SJCRH30 (cell line): ENCODE results near the gene EFCAB6. TPM values are rescaled to one million over a fixed set of nuclear protein-coding genes. Genes with fewer than 3 reads are reported as not detected.
A peak's percentile ranks its signal among the peaks of the same experiment; 100 is the strongest.

Experiments used
- DNase-seq, 2 experiments: peaks; one replicate each; pipeline ENCODE4 v3.0.0-alpha.2; 2015 to 2020
- H3K27ac ChIP-seq: fragments of 250-450 bp; sonication (Bioruptor Pico); 2 replicates; pipeline ENCODE4 v1.5.1; 2020; ENCODE audit warnings: mild to moderate bottlenecking, moderate library complexity
- H3K27me3 ChIP-seq: fragments of 250-450 bp; sonication (Bioruptor Pico); 2 replicates; pipeline ENCODE4 v1.5.1; 2020; ENCODE audit warnings: mild to moderate bottlenecking, moderate library complexity
- H3K36me3 ChIP-seq: fragments of 250-450 bp; sonication (Bioruptor Pico); 2 replicates; pipeline ENCODE4 v1.5.1; 2020; ENCODE audit warnings: mild to moderate bottlenecking, moderate library complexity
- H3K4me1 ChIP-seq: fragments of 250-450 bp; sonication (Bioruptor Pico); 2 replicates; pipeline ENCODE4 v1.5.1; 2020; ENCODE audit warnings: mild to moderate bottlenecking, moderate library complexity
- H3K4me3 ChIP-seq: fragments of 250-450 bp; sonication (Bioruptor Pico); 2 replicates; pipeline ENCODE4 v1.5.1; 2020; ENCODE audit warnings: mild to moderate bottlenecking, moderate library complexity
- H3K9me3 ChIP-seq: fragments of 250-450 bp; sonication (Bioruptor Pico); replicated peaks from 2 replicates; pipeline ENCODE4 v1.5.1; 2020; ENCODE audit warnings: mild to moderate bottlenecking, moderate library complexity
- total RNA-seq: library from RNA; depleted of rRNA; stranded (reverse); fragments of >200 nt; shearing (Covaris generic); gene quantifications from 2 replicates; pipeline ENCODE4 v1.2.3, GENCODE V29; 2014

Gene EFCAB6
- total RNA-seq, 1 experiment from 2014 or later = not detected

DNA sequence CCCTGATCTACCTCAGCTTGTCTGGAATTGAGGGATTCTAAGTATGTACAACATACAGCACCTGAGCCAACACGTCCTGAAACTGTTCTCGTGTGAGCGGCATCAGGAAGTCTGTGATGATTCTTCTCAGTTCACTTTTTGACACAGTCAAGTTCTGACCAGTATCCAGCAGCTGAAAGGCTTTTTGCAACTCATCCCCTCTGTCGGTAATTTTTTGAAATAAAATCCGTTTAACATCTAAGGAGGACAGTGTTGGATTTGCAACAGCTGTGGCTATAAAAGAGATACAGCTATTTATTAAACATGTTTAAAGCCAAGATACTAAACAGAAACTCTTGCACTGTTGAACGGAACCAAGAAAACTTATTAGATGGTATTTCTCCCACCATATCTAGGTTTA is 39.3 kb downstream of the EFCAB6 start:
- no peaks in the 10 kb centered on the region for H3K9me3 ChIP-seq
- H3K4me1 ChIP-seq = no peaks in the 10 kb centered on the region
- no peaks in the 10 kb centered on the region for H3K27me3 ChIP-seq
- H3K27ac ChIP-seq = no peak overlapping the region
- no peak overlapping the region for H3K4me3 ChIP-seq
- DNase-seq = no peak
- H3K36me3 ChIP-seq = no peaks in the 10 kb centered on the region

DNA sequence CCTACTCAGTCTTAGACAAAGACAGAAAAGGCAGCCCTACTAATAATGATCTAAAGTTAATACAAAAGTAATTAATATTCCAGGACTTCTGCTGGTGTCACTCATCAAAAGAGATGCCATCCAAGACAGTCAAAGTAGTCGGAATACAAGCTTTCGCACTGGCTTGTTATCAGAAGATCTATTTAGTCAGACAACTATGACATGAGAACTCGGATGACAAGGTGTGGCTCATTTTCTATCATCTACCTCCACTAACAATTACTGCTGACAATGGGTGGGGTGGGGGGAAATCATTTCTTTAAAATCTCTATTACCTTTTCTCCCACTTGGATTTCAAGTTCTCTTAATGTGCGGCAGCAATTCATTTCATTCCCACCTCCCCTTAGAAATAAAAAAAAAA is 56.7 kb downstream of the EFCAB6 start:
- no peaks in the 10 kb centered on the region for H3K9me3 ChIP-seq
- no peak for DNase-seq
- H3K36me3 ChIP-seq = no peaks in the 10 kb centered on the region
- H3K27ac ChIP-seq = no peak overlapping the region
- peaks cover 3% of the 10 kb centered on the region for H3K27me3 ChIP-seq
- H3K4me1 ChIP-seq = no peaks in the 10 kb centered on the region
- no peak overlapping the region for H3K4me3 ChIP-seq

DNA sequence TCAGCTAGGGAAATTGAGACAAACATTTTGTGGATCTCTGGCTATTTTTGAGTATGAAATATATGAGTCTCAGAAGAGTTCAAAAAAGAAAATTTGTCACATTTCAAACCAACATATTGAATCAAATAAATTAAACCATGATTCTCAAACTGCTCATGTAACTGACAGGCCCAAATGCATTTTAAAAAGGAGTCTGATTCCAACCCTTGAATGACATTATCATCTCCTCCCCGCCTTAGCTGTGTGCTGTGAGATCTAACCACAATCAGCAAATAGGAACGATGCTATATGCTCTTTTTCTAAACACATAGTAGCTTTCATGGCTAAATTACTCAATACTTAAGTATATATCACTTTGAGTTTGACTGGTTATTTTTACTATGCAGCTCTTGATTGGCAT is 57.1 kb downstream of the EFCAB6 start:
- Histone ChIP-seq H3K36me3 (no peaks in the 10 kb centered on the region), H3K4me3 (no peak overlapping the region), H3K4me1 (no peaks in the 10 kb centered on the region), H3K9me3 (no peaks in the 10 kb centered on the region), H3K27me3 (peaks cover 3% of the 10 kb centered on the region), H3K27ac (no peak overlapping the region)
- DNase-seq = no peak

DNA sequence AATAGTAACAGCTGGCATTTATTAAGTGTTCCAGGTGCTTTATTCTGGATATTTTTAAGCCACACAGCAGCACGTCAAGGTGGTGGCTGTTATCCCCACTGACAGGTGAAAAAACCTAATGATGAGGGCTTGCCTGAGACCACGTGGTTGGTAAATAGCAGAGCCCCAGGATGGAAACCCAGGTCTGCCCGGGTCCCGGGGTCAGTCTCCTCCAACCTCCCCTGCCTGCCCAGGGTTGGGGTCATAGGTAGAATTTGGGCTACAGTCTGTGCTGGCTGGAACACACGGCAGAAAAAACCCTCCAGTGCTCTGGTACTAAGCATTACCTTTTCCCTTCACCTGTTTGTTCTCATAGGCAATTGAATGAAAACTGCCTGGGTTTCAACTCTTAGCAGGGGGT is 57.9 kb downstream of the EFCAB6 start:
- H3K27ac ChIP-seq = no peak overlapping the region
- no peaks in the 10 kb centered on the region for H3K9me3 ChIP-seq
- H3K27me3 ChIP-seq = peaks cover 3% of the 10 kb centered on the region
- H3K4me1 ChIP-seq = no peaks in the 10 kb centered on the region
- DNase-seq = no peak
- H3K4me3 ChIP-seq = no peak overlapping the region
- no peaks in the 10 kb centered on the region for H3K36me3 ChIP-seq

DNA sequence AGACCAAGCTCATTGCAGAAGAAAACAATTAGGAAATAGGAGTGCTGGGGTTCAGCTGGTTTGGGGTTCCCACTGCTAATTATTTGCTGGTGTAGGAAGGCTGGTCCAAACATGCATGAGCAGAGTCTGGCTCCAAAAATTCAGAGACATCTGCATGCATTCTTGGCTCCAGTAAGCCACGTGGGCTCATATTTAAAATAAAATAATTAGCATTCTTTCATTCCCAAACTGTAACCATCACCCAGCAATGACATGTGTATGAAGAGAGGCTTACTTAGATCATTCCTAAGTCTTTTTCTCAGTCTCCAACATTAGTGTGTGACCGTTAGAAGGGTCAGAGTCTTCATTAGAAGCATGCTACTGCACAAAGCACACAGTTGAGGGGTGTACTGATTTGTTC is 58.4 kb downstream of the EFCAB6 start:
- DNase-seq = no peak
- H3K27me3 ChIP-seq = peaks cover 3% of the 10 kb centered on the region
- H3K4me1 ChIP-seq = no peaks in the 10 kb centered on the region
- H3K4me3 ChIP-seq = no peak overlapping the region
- no peak overlapping the region for H3K27ac ChIP-seq
- no peaks in the 10 kb centered on the region for H3K9me3 ChIP-seq
- no peaks in the 10 kb centered on the region for H3K36me3 ChIP-seq

DNA sequence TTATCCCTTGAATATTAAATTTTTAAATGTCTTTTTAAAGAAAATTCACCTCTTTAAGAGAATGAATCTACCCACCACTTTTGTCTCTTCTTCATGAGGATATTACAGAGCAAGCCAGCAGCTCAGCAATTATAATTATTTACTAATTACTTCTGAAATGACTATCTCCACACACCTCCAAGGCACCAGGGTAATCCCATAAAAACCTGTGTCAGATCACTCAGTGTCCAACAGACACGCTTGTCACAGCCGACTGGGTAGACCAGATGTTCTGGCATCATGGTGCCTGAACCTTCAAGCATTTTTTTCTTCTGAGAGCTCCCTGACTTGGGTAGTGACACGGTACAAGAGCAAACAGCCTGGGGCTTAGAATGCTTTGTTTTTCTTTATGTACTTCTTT is 61.4 kb downstream of the EFCAB6 start:
- no peaks in the 10 kb centered on the region; the same call in 1 of the 2 replicates for H3K27me3 ChIP-seq
- no peak for DNase-seq
- no peaks in the 10 kb centered on the region for H3K9me3 ChIP-seq
- H3K4me1 ChIP-seq = no peaks in the 10 kb centered on the region
- no peak overlapping the region for H3K4me3 ChIP-seq
- no peaks in the 10 kb centered on the region for H3K36me3 ChIP-seq
- no peak overlapping the region for H3K27ac ChIP-seq

DNA sequence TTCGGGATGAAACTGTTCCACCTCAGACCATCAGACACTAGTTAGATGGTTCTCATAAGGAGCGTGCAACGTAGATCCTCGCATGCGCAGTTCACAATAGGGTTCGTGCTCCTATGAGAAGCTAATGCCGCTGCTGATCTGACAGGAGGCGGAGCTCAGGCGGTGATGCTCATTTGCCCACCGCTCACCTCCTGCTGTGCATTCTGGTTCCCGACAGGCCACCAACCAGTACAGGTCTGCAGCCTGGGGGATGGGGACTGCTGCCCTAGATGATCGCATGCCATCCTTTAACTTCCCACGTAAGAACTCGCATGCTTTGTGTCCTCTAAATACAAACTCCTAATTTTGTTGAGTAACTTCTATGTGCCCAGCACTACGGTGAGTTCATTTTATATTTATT is 62.6 kb downstream of the EFCAB6 start:
- Histone ChIP-seq H3K27me3 (no peaks in the 10 kb centered on the region; the same call in 1 of the 2 replicates), H3K36me3 (no peaks in the 10 kb centered on the region), H3K4me3 (no peak overlapping the region), H3K9me3 (no peaks in the 10 kb centered on the region), H3K4me1 (no peaks in the 10 kb centered on the region), H3K27ac (no peak overlapping the region)
- no peak for DNase-seq

DNA sequence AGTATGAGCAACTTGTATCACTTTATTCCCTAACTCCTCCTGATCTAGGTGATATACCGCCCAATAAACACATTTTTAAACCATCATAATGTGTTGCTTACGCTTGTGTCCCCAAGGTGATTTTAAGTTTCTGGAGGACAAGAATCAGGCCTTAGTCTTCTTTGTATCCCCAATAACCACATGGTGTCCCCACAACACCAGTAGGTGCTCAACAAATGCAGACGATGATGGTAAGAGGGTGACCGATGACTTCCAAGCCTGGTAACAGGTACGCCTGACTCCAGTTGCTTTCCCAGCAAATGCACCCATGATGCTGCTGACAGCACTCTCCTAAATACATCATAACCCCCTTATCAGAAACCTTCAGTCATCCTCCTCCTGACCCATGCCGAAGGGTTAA is 64.2 kb downstream of the EFCAB6 start:
- Histone ChIP-seq H3K36me3 (no peaks in the 10 kb centered on the region), H3K9me3 (no peaks in the 10 kb centered on the region), H3K4me3 (no peak overlapping the region), H3K27ac (no peak overlapping the region), H3K4me1 (no peaks in the 10 kb centered on the region), H3K27me3 (no peaks in the 10 kb centered on the region; the same call in 1 of the 2 replicates)
- DNase-seq = no peak

DNA sequence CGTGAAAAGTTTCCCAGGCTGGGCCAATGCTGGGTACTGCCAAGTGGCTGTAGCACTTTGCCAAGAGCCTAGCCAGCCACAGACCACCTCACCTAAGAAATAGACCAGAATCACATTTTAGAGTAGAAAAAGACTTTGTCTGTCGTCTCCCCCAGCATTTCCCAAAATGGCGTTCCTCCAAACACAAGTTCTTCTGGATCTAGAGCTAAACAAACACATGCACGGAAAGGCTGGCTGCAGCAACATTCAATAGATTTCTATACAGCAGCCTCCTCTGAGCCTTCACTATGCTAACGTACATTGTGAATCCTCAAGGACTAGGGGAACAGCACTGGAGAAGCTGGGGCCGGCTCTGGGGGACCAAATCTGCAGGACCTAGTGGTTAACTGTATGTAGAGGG is 65.0 kb downstream of the EFCAB6 start:
- Histone ChIP-seq H3K9me3 (no peaks in the 10 kb centered on the region), H3K27ac (no peak overlapping the region), H3K4me3 (no peak overlapping the region), H3K27me3 (no peaks in the 10 kb centered on the region; the same call in 1 of the 2 replicates), H3K36me3 (no peaks in the 10 kb centered on the region), H3K4me1 (no peaks in the 10 kb centered on the region)
- DNase-seq = no peak

DNA sequence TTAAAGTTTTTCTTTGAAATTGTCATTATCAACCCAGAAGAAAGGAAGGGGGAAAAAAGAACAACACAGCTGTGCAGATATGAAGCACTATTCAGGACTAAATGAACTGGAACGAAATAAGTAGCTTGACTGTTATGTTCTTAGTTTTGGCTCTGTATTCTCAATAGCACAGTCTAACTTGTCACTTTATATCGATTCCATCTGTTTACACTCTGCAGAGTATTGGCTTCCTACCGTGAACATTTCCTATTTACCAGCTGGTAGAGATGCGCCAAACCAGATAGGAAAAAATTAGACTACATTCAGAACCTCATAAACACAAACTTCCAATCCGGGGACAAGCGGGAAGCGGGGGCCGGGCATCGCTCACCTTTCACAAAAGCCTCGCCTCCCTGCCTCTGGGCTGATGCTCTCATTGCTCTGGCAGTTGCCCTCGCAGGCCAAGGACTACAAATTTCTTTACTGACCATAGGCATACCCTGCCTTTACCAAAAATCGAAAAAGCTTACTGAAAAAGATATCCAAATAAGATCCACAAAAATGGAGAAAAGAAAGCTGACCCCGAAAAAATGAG is 66.2 kb downstream of the EFCAB6 start:
- no peak for DNase-seq

DNA sequence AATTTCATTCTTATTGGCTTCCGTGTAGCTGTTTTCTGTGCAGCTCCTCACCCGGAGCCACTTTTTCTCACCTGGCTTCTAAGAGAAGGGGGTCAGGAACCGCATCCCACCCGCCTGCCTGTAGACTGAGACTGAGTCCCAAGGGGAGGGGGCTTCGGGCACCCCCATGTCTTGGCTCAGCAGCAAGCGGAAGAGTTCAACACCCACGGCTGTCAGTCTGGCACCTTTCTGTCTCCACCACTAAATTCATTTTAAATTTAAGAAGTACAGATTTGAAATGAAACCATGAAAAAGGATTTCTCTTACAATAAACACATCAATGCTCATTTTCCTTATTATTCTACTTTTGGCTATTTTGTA is 66.7 kb downstream of the EFCAB6 start:
- no peaks in the 10 kb centered on the region for H3K4me1 ChIP-seq
- no peaks in the 10 kb centered on the region for H3K9me3 ChIP-seq
- no peak overlapping the region for H3K4me3 ChIP-seq
- DNase-seq = no peak
- H3K27me3 ChIP-seq = peaks cover 2% of the 10 kb centered on the region; the same call in 1 of the 2 replicates
- no peak overlapping the region for H3K27ac ChIP-seq
- no peaks in the 10 kb centered on the region for H3K36me3 ChIP-seq

More for the DNA sequence above, 66.2 kb downstream of the EFCAB6 start:
- no peak overlapping the region for H3K27ac ChIP-seq
- no peaks in the 10 kb centered on the region for H3K4me1 ChIP-seq
- H3K4me3 ChIP-seq = no peak overlapping the region
- H3K9me3 ChIP-seq = no peaks in the 10 kb centered on the region
- H3K36me3 ChIP-seq = no peaks in the 10 kb centered on the region
- no peaks in the 10 kb centered on the region for H3K27me3 ChIP-seq

DNA sequence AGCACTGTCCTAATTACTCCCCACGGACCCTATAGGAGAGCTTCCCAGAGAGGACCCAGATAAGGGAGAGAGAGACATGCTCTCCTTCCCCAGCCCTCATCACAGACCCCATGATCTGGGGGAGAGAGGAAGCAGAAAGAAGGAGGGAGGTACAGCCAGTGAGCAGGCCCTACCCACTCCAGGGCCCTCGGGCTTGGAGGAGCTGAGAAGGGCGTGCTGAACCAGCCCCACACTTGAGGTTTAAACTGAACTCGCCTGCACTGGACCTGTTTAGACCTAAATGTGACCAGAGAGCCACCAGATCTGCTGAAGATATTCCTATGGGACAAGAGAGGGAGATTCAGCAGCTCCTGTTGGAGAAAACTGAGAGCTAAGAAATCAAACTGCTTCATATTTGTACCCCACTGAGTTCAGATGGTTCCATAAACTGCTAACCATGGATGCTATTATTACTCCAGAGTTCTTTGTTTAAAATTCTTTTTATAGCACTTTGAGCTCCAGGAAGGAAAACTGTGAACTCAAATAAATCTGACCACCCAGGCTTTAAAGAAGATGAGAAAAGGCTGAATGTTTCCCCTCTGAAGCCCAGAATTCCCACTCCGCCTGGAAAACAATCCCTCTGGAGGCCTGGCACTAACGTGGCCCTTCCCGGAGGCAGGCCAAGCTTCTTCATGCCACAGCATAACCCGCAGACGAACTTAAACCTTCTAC is 67.2 kb downstream of the EFCAB6 start:
- Histone ChIP-seq H3K27ac (no peak overlapping the region), H3K27me3 (peaks cover 4% of the 10 kb centered on the region; the same call in 1 of the 2 replicates), H3K4me1 (no peaks in the 10 kb centered on the region), H3K4me3 (no peak overlapping the region), H3K9me3 (no peaks in the 10 kb centered on the region), H3K36me3 (no peaks in the 10 kb centered on the region)
- no peak for DNase-seq

DNA sequence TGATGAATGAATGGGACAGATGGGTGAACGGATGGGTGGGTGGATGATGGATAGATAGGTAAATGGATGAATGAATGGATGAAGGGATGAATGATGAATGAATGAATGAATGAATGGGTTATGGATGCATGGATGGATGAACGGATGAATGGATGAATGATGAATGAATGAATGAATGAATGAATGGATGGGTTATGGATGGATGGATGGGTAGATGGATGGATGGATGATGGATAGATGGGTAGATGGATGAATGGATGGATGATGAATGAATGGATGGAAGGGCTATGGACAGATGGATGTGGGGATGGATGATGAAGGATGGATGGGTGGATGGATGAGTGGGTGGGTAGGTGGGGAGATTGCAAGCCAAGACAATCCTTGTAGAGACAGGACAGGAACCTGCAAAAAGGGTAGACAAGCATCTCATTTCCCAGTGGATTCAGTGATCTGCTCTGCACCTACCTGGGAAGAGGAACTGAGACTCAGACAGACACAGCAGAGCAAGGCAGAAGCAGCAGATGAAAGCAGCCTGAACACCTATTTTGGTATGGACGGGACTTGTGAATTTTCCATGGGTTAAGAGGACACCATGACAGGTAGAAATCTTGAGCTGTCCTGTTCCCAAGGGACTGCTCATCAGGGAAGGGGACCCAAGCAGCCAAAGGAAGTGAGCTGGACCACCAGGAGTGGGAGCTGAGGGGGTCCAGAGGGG is 68.0 kb downstream of the EFCAB6 start:
- peaks cover 4% of the 10 kb centered on the region; the same call in 1 of the 2 replicates for H3K27me3 ChIP-seq

DNA sequence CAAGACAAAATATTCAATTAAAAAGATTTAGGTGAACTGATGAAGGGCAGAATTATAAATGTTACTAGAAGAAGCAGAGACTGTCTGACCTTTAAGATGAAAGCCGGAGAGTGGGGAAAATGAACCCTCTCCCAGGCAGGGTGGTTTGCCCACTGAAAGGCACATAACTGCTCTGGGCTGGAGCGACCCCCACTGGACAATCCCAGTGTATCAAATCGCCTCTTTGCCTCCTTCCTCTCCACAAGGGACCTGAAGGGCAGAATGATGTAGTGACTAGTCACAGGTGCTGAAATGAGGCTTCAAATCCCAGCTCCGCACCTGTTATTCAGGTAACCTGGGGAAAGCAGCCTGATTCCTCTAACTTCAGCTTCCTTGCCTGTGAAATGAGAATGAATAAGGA is 69.0 kb downstream of the EFCAB6 start:
- Histone ChIP-seq H3K4me3 (no peak overlapping the region), H3K27ac (no peak overlapping the region), H3K27me3 (peaks cover 4% of the 10 kb centered on the region; the same call in 1 of the 2 replicates), H3K9me3 (no peaks in the 10 kb centered on the region), H3K36me3 (no peaks in the 10 kb centered on the region), H3K4me1 (no peaks in the 10 kb centered on the region)
- DNase-seq = peak in 1 of 2 experiments; percentile 5

More for the DNA sequence above, 68.0 kb downstream of the EFCAB6 start:
- no peak overlapping the region for H3K4me3 ChIP-seq
- DNase-seq = no peak
- no peaks in the 10 kb centered on the region for H3K4me1 ChIP-seq
- H3K36me3 ChIP-seq = no peaks in the 10 kb centered on the region
- no peak overlapping the region for H3K27ac ChIP-seq
- no peaks in the 10 kb centered on the region for H3K9me3 ChIP-seq

DNA sequence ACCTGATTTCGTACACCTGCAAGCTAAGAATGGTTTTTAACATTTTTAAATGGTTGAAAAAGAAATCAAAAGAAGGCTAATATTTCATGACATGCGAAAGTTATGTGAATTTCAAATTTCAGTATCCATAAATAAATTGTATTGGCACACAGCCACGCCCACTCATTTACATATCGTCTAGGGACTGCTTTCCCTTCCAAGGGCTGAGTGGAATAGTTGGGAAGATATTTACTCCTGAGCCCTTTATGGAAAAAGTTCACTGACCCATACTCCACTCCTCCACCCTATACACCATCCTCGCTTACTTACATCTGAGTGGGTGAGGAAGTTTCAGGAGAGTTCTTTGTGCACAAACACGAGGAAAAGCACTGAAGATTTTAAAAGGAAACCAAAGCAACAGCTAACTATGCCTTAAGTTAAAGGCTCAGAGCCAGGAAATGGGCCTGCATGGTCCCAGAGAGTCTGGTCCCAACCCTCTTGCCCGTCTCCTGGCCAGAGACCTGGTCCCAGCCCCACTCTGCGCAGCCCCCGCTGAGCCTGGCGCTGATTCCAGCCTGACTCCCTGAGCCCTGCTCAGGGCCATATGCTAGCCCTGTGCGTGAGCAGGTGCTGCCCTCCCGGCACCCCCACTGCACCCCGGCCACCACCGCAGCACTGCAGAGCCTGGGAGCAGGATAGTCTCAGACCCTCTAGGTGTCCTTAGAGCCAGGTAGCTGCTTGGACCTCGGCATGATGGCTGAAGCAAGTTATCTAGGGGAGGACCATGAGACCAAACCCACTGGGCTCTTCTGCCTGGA is 69.8 kb downstream of the EFCAB6 start:
- Histone ChIP-seq H3K27ac (no peak overlapping the region), H3K9me3 (no peaks in the 10 kb centered on the region), H3K4me1 (no peaks in the 10 kb centered on the region), H3K27me3 (peaks cover 4% of the 10 kb centered on the region; the same call in 1 of the 2 replicates), H3K4me3 (no peak overlapping the region), H3K36me3 (no peaks in the 10 kb centered on the region)
- DNase-seq = no peak
